PC-9 (cell line): Measurements from ENCODE around the gene TF. TPM values are rescaled to one million over a fixed set of nuclear protein-coding genes. Genes with fewer than 3 reads are reported as not detected.

ENCODE experiments used
- BruUV-seq: library from RNA; stranded (reverse); fragments of 400-500 nt; replicated peaks from 2 replicates; lab custom pipeline; 2021; lab: Mats Ljungman, UMichigan
- CTCF ChIA-PET: fragments of 300-600 bp; sonication (Branson Sonifier 250); formaldehyde crosslinking; loops from one replicate; lab custom pipeline; 2022; ENCODE audit warnings: antibody characterized with exemption; lab: Charles Lee
- POLR2A ChIA-PET: fragments of 300-600 bp; sonication (Branson Sonifier 250); formaldehyde crosslinking; loops from one replicate; lab custom pipeline; 2022; ENCODE audit warnings: antibody characterized with exemption; ENCODE audit not compliant: unreplicated experiment; lab: Charles Lee
- DNase-seq, 2 experiments: peaks; one replicate each; pipeline versions ENCODE4 v3.0.0 to v3.0.0-alpha.2; 2015 to 2022; ENCODE audit warnings: mixed read lengths in 1 of 2
- H2AFZ ChIP-seq: fragments of 200-600 bp; sonication (generic); 2 replicates; pipeline ENCODE4 v1.8.1; 2017; ENCODE audit warnings: antibody characterized with exemption
- H3F3A ChIP-seq: fragments of 200-600 bp; sonication (generic); 2 replicates; pipeline ENCODE4 v1.8.1; 2017; ENCODE audit warnings: antibody characterized with exemption, mild to moderate bottlenecking, low read depth; ENCODE audit not compliant: insufficient read depth
- H3K27ac ChIP-seq: fragments of 200-600 bp; sonication (generic); 2 replicates; pipeline ENCODE4 v1.6.1; 2016; ENCODE audit warnings: mixed run types
- H3K27me3 ChIP-seq: fragments of 200-600 bp; sonication (generic); 2 replicates; pipeline ENCODE4 v1.6.1; 2016; ENCODE audit warnings: low read depth, mixed run types; ENCODE audit not compliant: insufficient read depth
- H3K36me3 ChIP-seq: fragments of 200-600 bp; sonication (generic); 2 replicates; pipeline ENCODE4 v1.6.1; 2016; ENCODE audit warnings: low read depth, mixed run types
- H3K4me1 ChIP-seq: fragments of 200-600 bp; sonication (generic); replicated peaks from 2 replicates; pipeline ENCODE4 v1.6.1; 2016; ENCODE audit warnings: mixed run types; ENCODE audit not compliant: insufficient read depth
- H3K4me2 ChIP-seq: fragments of 200-600 bp; sonication (generic); 2 replicates; pipeline ENCODE4 v1.6.1; 2017; ENCODE audit warnings: mixed run types
- H3K4me3 ChIP-seq: fragments of 200-600 bp; sonication (generic); 2 replicates; pipeline ENCODE4 v1.6.1; 2016; ENCODE audit warnings: mixed run types
- H3K79me2 ChIP-seq: fragments of 200-600 bp; sonication (generic); 2 replicates; pipeline ENCODE4 v1.6.1; 2017; ENCODE audit warnings: low read depth, mixed run types
- H3K9me2 ChIP-seq: fragments of 200-600 bp; sonication (generic); 2 replicates; pipeline ENCODE4 v1.8.1; 2017; ENCODE audit warnings: mild to moderate bottlenecking; ENCODE audit not compliant: insufficient read depth
- H3K9me3 ChIP-seq: fragments of 200-600 bp; sonication (generic); 2 replicates; pipeline ENCODE4 v1.8.1; 2016; ENCODE audit warnings: low read depth; ENCODE audit not compliant: insufficient read depth
- H4K20me1 ChIP-seq: fragments of 200-600 bp; sonication (generic); 2 replicates; pipeline ENCODE4 v1.8.1; 2017; ENCODE audit not compliant: insufficient read depth
- CTCF ChIP-seq: fragments of 200-600 bp; sonication (generic); conservative IDR thresholded peaks from 2 replicates; pipeline ENCODE4 v1.6.1; 2017; ENCODE audit warnings: mixed run types, antibody characterized with exemption, mild to moderate bottlenecking, moderate library complexity
- EZH2 ChIP-seq: fragments of 200-600 bp; sonication (generic); IDR thresholded peaks from 2 replicates; pipeline ENCODE4 v1.8.0; 2017; ENCODE audit warnings: antibody characterized with exemption, low read depth
- intact Hi-C: fragments of 100-400 bp; cut with micrococcal nuclease; formaldehyde crosslinking; loops from one replicate; pipeline ENCODE4 v1.10.0; 2022; ENCODE audit not compliant: unreplicated experiment
- total RNA-seq: library from RNA; stranded (reverse); gene quantifications from 2 replicates; pipeline ENCODE4 v1.2.3, GENCODE V29; 2021

TF gene
- total RNA-seq, 1 experiment from 2014 or later: 0.24 TPM

- Histone ChIP-seq H3K9me3 (no peaks in the 10 kb centered on the region), H3K4me3 (no peak overlapping the region), H3K36me3 (peaks cover 36% of the 10 kb centered on the region), H4K20me1 (no peaks in the 10 kb centered on the region), H3F3A (0 out of 2 replicates have a peak, but pooled peaks cover 4% of the 10 kb centered on the region), H3K9me2 (no peaks in the 10 kb centered on the region), H3K27ac (no peak overlapping the region), H2AFZ (no peak overlapping the region), H3K4me2 (no peak overlapping the region), H3K79me2 (no peaks in the 10 kb centered on the region), H3K27me3 (no peaks in the 10 kb centered on the region), H3K4me1 (no peaks in the 10 kb centered on the region)
- TF ChIP-seq CTCF (no peak), EZH2 (no peak)
- ChIA-PET CTCF (no interaction called here), POLR2A (no interaction called here)
- no peak for DNase-seq
- no TSS peak for BruUV-seq
- intact Hi-C loops: loop anchor here (5.0 kb wide), 1 partner anchor 666 kb away; the partner anchor contains the start of genes ANAPC13 and CEP63
Measured at GRCh38 chr3:133820889-133821675, 74.9 kb downstream of the TF start.

GRCh38 chr3:133821767-133822638, 75.8 kb downstream of the TF start:
- intact Hi-C loops: loop anchor here (5.0 kb wide), 1 partner anchor 665 kb away; the partner anchor contains the start of genes ANAPC13 and CEP63
- H3K36me3 ChIP-seq: peaks cover 31% of the 10 kb centered on the region

More at GRCh38 chr3:133821767-133822638, 75.8 kb downstream of the TF start:
- Histone ChIP-seq H2AFZ (no peak overlapping the region), H3K9me3 (no peaks in the 10 kb centered on the region), H3K9me2 (no peaks in the 10 kb centered on the region), H4K20me1 (no peaks in the 10 kb centered on the region), H3K79me2 (no peaks in the 10 kb centered on the region), H3K4me3 (no peak overlapping the region), H3K4me1 (no peaks in the 10 kb centered on the region), H3K27ac (no peak overlapping the region), H3F3A (0 out of 2 replicates have a peak, but pooled peaks cover 4% of the 10 kb centered on the region), H3K27me3 (no peaks in the 10 kb centered on the region), H3K4me2 (no peak overlapping the region)
- no TSS peak for BruUV-seq
- DNase-seq: no peak
- TF ChIP-seq EZH2: no peak
- TF ChIP-seq CTCF: no peak
- ChIA-PET CTCF (no interaction called here), POLR2A (no interaction called here)
